HCT116 (cell line): ENCODE results near the gene ARHGAP21. TPM values are rescaled to one million over a fixed set of nuclear protein-coding genes. Genes with fewer than 3 reads are reported as not detected.

Experiments used
- ATAC-seq: fragments of 200-7000 bp; cut with Tn5 transposase; 2 replicates; pipeline ENCODE4 v1.9.1; 2020; ENCODE audit warnings: mild to moderate bottlenecking, moderate library complexity
- BruUV-seq: library from RNA; stranded (reverse); fragments of 400-500 nt; replicated peaks from 2 replicates; lab custom pipeline; 2021; lab: Mats Ljungman, UMichigan
- CTCF ChIA-PET: fragments of 300-600 bp; sonication (Branson Sonifier 250); formaldehyde crosslinking; loops from one replicate; lab custom pipeline; 2021; ENCODE audit warnings: antibody characterized with exemption; lab: Charles Lee
- POLR2A ChIA-PET: fragments of 300-600, 350-600 bp; sonication (Branson Sonifier 250); formaldehyde crosslinking; loops from one replicate; lab custom pipeline; 2021; ENCODE audit warnings: antibody characterized with exemption; lab: Charles Lee
- RAD21 ChIA-PET, 2 experiments: fragments of 300-600 bp; sonication (Branson Sonifier 250); formaldehyde crosslinking; loops; one replicate each; lab custom pipeline; 2023; ENCODE audit warnings: low total read pairs in 2 of 2; ENCODE audit not compliant: uncharacterized antibody in 2 of 2, unreplicated experiment in 2 of 2, low non-redundant PET in 1 of 2; lab: Charles Lee
- DNase-seq: peaks from one replicate; pipeline ENCODE4 v3.0.0-alpha.2; 2010; ENCODE audit warnings: low read depth, low spot score
- H2AFZ ChIP-seq: fragments of 200-600 bp; shearing (Covaris generic), sonication (generic); 2 replicates; pipeline ENCODE4 v1.6.1; 2017; ENCODE audit warnings: low read depth, mixed run types, mixed read lengths, antibody characterized with exemption, low read length; ENCODE audit not compliant: poor library complexity, severe bottlenecking
- H3K27ac ChIP-seq: 2 replicates; pipeline ENCODE4 v1.5.1; 2012; ENCODE audit warnings: low read depth, low read length
- H3K27me3 ChIP-seq: fragments of 200-600 bp; sonication (generic); 2 replicates; pipeline ENCODE4 v1.6.1; 2016; ENCODE audit warnings: mixed run types, low read length, mixed read lengths; ENCODE audit not compliant: insufficient read depth
- H3K36me3 ChIP-seq, 2 experiments: fragments of 200-500 bp in 1 of 2; fragments of 200-600 bp in 1 of 2; sonication (Bioruptor generic) in 1 of 2; sonication (generic) in 1 of 2; 2 replicates each; pipeline versions ENCODE4 v1.5.1 to v1.6.1; 2014 to 2016; ENCODE audit warnings: low read length in 2 of 2, inconsistent platforms in 1 of 2, mixed read lengths in 1 of 2, mixed run types in 1 of 2; ENCODE audit not compliant: insufficient read depth in 2 of 2, control insufficient read depth in 1 of 2
- H3K4me1 ChIP-seq, 2 experiments: fragments of 200-600 bp in 1 of 2; sonication (generic) in 1 of 2; 2 replicates each; pipeline versions ENCODE4 v1.5.1 to v1.6.1; 2012 to 2017; ENCODE audit warnings: low read length in 2 of 2, inconsistent platforms in 1 of 2, mild to moderate bottlenecking in 1 of 2, mixed read lengths in 1 of 2, mixed run types in 1 of 2, moderate library complexity in 1 of 2; ENCODE audit not compliant: insufficient read depth in 2 of 2, control insufficient read depth in 1 of 2
- H3K4me2 ChIP-seq: fragments of 200-600 bp; sonication (generic); 2 replicates; pipeline ENCODE4 v1.6.1; 2017; ENCODE audit warnings: mixed run types, low read length, mixed read lengths
- H3K4me3 ChIP-seq, 2 experiments: fragments of 200-600 bp in 1 of 2; sonication (generic) in 1 of 2; replicated peaks in 1 of 2; 2 replicates each; pipeline ENCODE4 v1.5.1; 2011 to 2016; ENCODE audit warnings: low read length in 2 of 2, control low read depth in 1 of 2, low read depth in 1 of 2, mild to moderate bottlenecking in 1 of 2, mixed read lengths in 1 of 2, mixed run types in 1 of 2
- H3K79me2 ChIP-seq: fragments of 200-600 bp; sonication (generic); 2 replicates; pipeline ENCODE4 v1.6.1; 2017; ENCODE audit warnings: mild to moderate bottlenecking, mixed run types, low read length, moderate library complexity, mixed read lengths; ENCODE audit not compliant: insufficient read depth
- H3K9ac ChIP-seq: fragments of 200-600 bp; sonication (generic); 2 replicates; pipeline ENCODE4 v1.6.1; 2016; ENCODE audit warnings: low read length, mixed read lengths
- H3K9me2 ChIP-seq: fragments of 200-600 bp; sonication (generic), shearing (Covaris generic); 2 replicates; pipeline ENCODE4 v1.6.1; 2017; ENCODE audit warnings: mixed run types, mild to moderate bottlenecking, moderate library complexity; ENCODE audit not compliant: insufficient read depth
- H3K9me3 ChIP-seq, 2 experiments: fragments of 200-500 bp in 1 of 2; fragments of 200-600 bp in 1 of 2; sonication (Bioruptor generic) in 1 of 2; sonication (generic) in 1 of 2; 2 replicates each; pipeline ENCODE4 v1.6.1; 2014 to 2017; ENCODE audit warnings: low read length in 2 of 2, mixed read lengths in 2 of 2, inconsistent platforms in 1 of 2, low read depth in 1 of 2, mild to moderate bottlenecking in 1 of 2, mixed run types in 1 of 2, moderate library complexity in 1 of 2; ENCODE audit not compliant: control insufficient read depth in 1 of 2, insufficient read depth in 1 of 2
- H4K20me1 ChIP-seq: fragments of 200-600 bp; sonication (generic), shearing (Covaris generic); 2 replicates; pipeline ENCODE4 v1.6.1; 2017; ENCODE audit warnings: mixed run types, mild to moderate bottlenecking, moderate library complexity; ENCODE audit not compliant: insufficient read depth
- CEBPB ChIP-seq: IDR thresholded peaks from 2 replicates; pipeline ENCODE4 v1.6.1; 2012; ENCODE audit warnings: low read depth
- EZH2 ChIP-seq: fragments of 200-600 bp; sonication (generic); IDR thresholded peaks from 2 replicates; pipeline ENCODE4 v1.6.1; 2017; ENCODE audit warnings: antibody characterized with exemption, mixed run types
- POLR2A ChIP-seq: IDR thresholded peaks from 2 replicates; pipeline ENCODE4 v1.7.0; 2011; ENCODE audit warnings: borderline replicate concordance; ENCODE audit not compliant: insufficient read depth, insufficient read length; ENCODE audit errors: extremely low read depth
- POLR2AphosphoS5 ChIP-seq: IDR thresholded peaks from 2 replicates; pipeline ENCODE4 v1.6.1; 2011; ENCODE audit warnings: mild to moderate bottlenecking, low read depth, low read length, moderate library complexity
- RAD21 ChIP-seq: IDR thresholded peaks from 2 replicates; pipeline ENCODE4 v1.6.1; 2012; ENCODE audit warnings: low read depth, mild to moderate bottlenecking
- SIN3A ChIP-seq: IDR thresholded peaks from 2 replicates; pipeline ENCODE4 v1.6.1; 2012; ENCODE audit warnings: low read depth
- SP1 ChIP-seq: IDR thresholded peaks from 2 replicates; pipeline ENCODE4 v1.6.1; 2012; ENCODE audit warnings: low read depth
- TCF7L2 ChIP-seq: IDR thresholded peaks from 2 replicates; pipeline ENCODE4 v1.7.0; 2011; ENCODE audit warnings: borderline replicate concordance, inconsistent platforms; ENCODE audit not compliant: insufficient read depth, insufficient read length; ENCODE audit errors: extremely low read depth
- ZNF274 ChIP-seq: fragments of 200-500 bp; sonication (Bioruptor generic); IDR thresholded peaks from 2 replicates; pipeline ENCODE4 v1.6.1; 2014; ENCODE audit warnings: mild to moderate bottlenecking, low read depth, low read length, inconsistent platforms
- intact Hi-C: fragments of 100-400 bp; cut with micrococcal nuclease; formaldehyde crosslinking; loops from 2 replicates; pipeline ENCODE4 v1.10.0; 2022
- total RNA-seq: library from RNA; stranded (reverse); gene quantifications from one replicate; pipeline ENCODE4 v1.2.1, GENCODE V29; 2021; ENCODE audit not compliant: unreplicated experiment
- TF ChIP-seq, protein P1 (sequence below): IDR thresholded peaks from 2 replicates; pipeline ENCODE4 v1.6.1; 2012; ENCODE audit warnings: low read depth
- TF ChIP-seq, protein P2 (sequence below): IDR thresholded peaks from 2 replicates; pipeline ENCODE4 v1.6.1; 2012
- TF ChIP-seq, protein P3 (sequence below), 3 experiments: fragments of 200-600 bp in 1 of 3; sonication (generic) in 1 of 3; IDR thresholded peaks in 2 of 3; conservative IDR thresholded peaks in 1 of 3; 2 replicates each; pipeline ENCODE4 v1.5.1; 2012 to 2017; ENCODE audit warnings: low read depth in 2 of 3, low read length in 2 of 3, antibody characterized with exemption in 1 of 3, borderline replicate concordance in 1 of 3, control low read depth in 1 of 3, mild to moderate bottlenecking in 1 of 3, mixed read lengths in 1 of 3, mixed run types in 1 of 3, moderate library complexity in 1 of 3; ENCODE audit not compliant: insufficient read depth in 1 of 3

Gene ARHGAP21
- total RNA-seq, 1 experiment from 2014 or later = 47.7 TPM

DNA sequence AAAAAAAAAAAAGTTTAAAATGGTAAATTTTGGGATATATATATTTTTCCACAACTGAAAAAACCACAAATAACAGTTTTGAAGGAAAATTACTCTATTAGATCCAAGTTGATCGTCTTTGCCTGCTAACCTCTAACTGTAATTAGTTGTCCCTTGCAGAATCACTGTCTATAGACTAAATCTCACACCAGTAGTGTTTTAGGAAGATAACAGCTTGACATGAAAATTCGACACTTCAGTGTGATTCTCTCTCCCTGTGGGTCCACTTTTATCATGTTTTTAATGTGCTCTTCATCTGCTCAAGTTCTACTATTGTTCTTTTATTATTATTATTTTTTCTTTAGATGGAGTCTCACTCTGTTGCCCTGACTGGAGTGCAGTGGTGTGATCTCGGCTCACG is 24.5 kb upstream of the ARHGAP21 start (continued):
- no peak for TF ChIP-seq POLR2A
- TF ChIP-seq, protein P1, sequence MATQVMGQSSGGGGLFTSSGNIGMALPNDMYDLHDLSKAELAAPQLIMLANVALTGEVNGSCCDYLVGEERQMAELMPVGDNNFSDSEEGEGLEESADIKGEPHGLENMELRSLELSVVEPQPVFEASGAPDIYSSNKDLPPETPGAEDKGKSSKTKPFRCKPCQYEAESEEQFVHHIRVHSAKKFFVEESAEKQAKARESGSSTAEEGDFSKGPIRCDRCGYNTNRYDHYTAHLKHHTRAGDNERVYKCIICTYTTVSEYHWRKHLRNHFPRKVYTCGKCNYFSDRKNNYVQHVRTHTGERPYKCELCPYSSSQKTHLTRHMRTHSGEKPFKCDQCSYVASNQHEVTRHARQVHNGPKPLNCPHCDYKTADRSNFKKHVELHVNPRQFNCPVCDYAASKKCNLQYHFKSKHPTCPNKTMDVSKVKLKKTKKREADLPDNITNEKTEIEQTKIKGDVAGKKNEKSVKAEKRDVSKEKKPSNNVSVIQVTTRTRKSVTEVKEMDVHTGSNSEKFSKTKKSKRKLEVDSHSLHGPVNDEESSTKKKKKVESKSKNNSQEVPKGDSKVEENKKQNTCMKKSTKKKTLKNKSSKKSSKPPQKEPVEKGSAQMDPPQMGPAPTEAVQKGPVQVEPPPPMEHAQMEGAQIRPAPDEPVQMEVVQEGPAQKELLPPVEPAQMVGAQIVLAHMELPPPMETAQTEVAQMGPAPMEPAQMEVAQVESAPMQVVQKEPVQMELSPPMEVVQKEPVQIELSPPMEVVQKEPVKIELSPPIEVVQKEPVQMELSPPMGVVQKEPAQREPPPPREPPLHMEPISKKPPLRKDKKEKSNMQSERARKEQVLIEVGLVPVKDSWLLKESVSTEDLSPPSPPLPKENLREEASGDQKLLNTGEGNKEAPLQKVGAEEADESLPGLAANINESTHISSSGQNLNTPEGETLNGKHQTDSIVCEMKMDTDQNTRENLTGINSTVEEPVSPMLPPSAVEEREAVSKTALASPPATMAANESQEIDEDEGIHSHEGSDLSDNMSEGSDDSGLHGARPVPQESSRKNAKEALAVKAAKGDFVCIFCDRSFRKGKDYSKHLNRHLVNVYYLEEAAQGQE = no peak
- TF ChIP-seq SIN3A = no peak
- no peak for TF ChIP-seq ZNF274
- no peak for TF ChIP-seq SP1

DNA sequence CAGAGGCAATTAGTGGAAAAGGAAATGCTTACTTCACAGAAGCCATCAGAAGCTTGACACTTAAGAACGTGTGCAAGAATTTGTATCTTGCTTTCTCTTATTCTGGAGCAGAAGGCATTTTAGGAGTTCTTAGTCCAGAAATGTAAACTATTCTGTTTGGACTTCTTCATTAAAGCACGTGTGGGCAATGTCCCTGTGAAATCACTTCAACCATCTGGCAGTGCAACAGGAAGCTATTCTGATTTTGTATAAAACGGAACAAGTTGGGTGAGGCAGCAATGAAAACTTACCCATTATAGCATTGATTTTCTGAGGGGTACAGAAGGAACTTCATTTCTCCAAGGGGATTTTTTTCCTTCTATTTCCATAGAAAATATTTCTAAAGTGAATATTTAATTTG is 21.3 kb upstream of the ARHGAP21 start:
- CTCF ChIA-PET = no interaction called here
- intact Hi-C loops = no loop called here
- ATAC-seq (no peak), DNase-seq (no peak)
- Histone ChIP-seq H3K79me2 (no peaks in the 10 kb centered on the region), H3K9ac (no peak overlapping the region), H3K36me3 (no peaks in the 10 kb centered on the region), H3K4me3 (no peak overlapping the region), H3K27ac (no peak overlapping the region), H2AFZ (no peak overlapping the region), H3K9me2 (no peaks in the 10 kb centered on the region), H3K4me2 (no peak overlapping the region), H3K4me1 (no peaks in the 10 kb centered on the region), H3K27me3 (no peaks in the 10 kb centered on the region), H4K20me1 (no peaks in the 10 kb centered on the region), H3K9me3 (no peaks in the 10 kb centered on the region)
- TF ChIP-seq EZH2 = no peak
- TF ChIP-seq RAD21 = no peak
- no peak for TF ChIP-seq POLR2AphosphoS5
- TF ChIP-seq, protein P2, sequence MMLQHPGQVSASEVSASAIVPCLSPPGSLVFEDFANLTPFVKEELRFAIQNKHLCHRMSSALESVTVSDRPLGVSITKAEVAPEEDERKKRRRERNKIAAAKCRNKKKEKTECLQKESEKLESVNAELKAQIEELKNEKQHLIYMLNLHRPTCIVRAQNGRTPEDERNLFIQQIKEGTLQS = no peak
- TF ChIP-seq, protein P3, sequence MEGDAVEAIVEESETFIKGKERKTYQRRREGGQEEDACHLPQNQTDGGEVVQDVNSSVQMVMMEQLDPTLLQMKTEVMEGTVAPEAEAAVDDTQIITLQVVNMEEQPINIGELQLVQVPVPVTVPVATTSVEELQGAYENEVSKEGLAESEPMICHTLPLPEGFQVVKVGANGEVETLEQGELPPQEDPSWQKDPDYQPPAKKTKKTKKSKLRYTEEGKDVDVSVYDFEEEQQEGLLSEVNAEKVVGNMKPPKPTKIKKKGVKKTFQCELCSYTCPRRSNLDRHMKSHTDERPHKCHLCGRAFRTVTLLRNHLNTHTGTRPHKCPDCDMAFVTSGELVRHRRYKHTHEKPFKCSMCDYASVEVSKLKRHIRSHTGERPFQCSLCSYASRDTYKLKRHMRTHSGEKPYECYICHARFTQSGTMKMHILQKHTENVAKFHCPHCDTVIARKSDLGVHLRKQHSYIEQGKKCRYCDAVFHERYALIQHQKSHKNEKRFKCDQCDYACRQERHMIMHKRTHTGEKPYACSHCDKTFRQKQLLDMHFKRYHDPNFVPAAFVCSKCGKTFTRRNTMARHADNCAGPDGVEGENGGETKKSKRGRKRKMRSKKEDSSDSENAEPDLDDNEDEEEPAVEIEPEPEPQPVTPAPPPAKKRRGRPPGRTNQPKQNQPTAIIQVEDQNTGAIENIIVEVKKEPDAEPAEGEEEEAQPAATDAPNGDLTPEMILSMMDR (IDR thresholded peaks at IDR 0.05 in 2 of 3, conservative IDR thresholded peaks at IDR 0.05 in 1 of 3; ENCODE audit: borderline replicate concordance in 1 of 3, insufficient read depth in 1 of 3, low read depth in 2 of 3, low read length in 2 of 3) = no peak
- no peak for TF ChIP-seq SIN3A
- no peak for TF ChIP-seq CEBPB
- no peak for TF ChIP-seq TCF7L2
- no peak for TF ChIP-seq SP1
- POLR2A ChIA-PET = no interaction called here
- BruUV-seq = no TSS peak
- RAD21 ChIA-PET = no interaction called here
